Left cardiac atrium (tissue), 4 donors: ENCODE data around the gene MAFF. TPM values are rescaled to one million over a fixed set of nuclear protein-coding genes. Genes with fewer than 3 reads are reported as not detected.
"Not testable (repeated sequence)": the region's sequence is repeated elsewhere in the genome, so short reads cannot be mapped to it uniquely, and the experiment has no call there.

Experiments used
- ATAC-seq, 2 donors: fragments of 200-7000 bp; cut with Tn5 transposase; one replicate each; pipeline ENCODE4 v1.9.1; 2020; ENCODE audit warnings: mild to moderate bottlenecking in 2 of 2, moderate library complexity in 2 of 2
- DNase-seq: peaks from one replicate; pipeline ENCODE4 v3.0.0-alpha.2; 2020
- intact Hi-C, 2 donors: fragments of 100-400 bp; cut with DNase I; formaldehyde crosslinking; loops; one replicate each; pipeline versions ENCODE4 v1.14.1 to v1.15.1; 2022 to 2023
- long read RNA-seq: library from polyadenylated mRNA; unstranded; transcript quantifications from one replicate; pipeline ENCODE4 v2.0.0, GENCODE V29; 2021
- total RNA-seq, 2 donors: library from RNA; stranded (reverse); fragmentation: NEBNext Ultra II Directional; extraction: Animal tissue kit (Norgen Biotek cat#: 25700); gene quantifications; one replicate each; pipeline ENCODE4 v1.2.1, GENCODE V29; 2021
- donor health status: DM: no; HTN: yes; CAD: no.
- donor health status: DM: no; HTN: yes; CAD: no; lungs with severe emphysema.
- donor health status: DM: yes; HTN: yes; CAD: no.
- donor health status: Dilated cardiomyopathy.

MAFF gene
- total RNA-seq, result 10 to 100 TPM in 1 of 2 donors, 1 to 10 TPM in 1; 9.4 to 27.8 TPM
- long read RNA-seq, transcript MAFF-201 (3 exons, 2,490 nt), result major isoform, 86 of 100 reads
- long read RNA-seq, partial matches to known transcripts, result 9 of 100 reads
- long read RNA-seq, other reads (novel, unspliced or antisense), result 4 of 100 reads

DNA sequence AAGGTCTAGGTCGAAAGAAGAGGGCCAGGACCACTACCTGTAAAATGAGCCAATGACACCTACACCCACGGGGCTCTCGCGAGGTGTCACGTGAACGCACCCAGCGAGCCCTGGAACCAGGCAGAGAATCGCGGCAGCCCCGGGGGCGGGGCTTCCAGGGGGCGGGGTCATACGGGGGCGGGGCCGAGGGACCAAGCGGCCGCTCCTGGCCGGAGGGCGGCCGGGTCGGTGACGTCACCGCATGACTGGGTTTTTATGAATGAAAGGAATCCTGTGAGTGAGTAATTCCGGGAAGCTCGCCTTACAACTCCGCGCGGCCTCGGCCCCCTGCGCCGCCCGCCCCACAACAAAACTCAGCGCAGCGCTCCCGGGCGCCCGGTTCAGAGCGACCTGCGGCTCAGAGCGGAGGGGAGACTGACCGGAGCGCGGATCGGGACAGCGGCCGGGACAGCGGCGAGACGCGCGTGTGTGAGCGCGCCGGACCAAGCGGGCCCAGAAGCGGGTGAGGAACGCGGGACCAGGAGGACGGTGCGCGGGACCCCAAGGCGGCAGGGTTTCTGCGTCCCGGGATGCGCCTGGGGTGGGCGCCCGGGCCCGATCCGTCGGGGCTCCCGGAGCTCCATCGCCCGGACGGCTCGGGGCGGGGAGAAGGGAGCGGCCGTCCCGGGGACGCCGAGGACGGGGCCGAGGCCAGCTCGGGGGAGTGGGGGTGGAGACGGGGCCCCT is at the start of gene MAFF:
Gene MAFF (plus strand): TSS at position 284 of the 726 bp plus-strand sequence. CDS start 11,860 bp downstream, outside the sequence.
- DNase-seq, result peak; percentile 98
- intact Hi-C loops, result loop anchor here in 1 of 2 donors (10.0 kb wide), 1 partner anchor 87 kb away; the partner anchor contains the start of gene BAIAP2L2
- ATAC-seq, result peak; percentile 83 to 85

- no peak for ATAC-seq
- DNase-seq, result no peak
- intact Hi-C loops, result no loop called here
Observed at GRCh38 chr22:38153821-38154562, 47.8 kb upstream of the MAFF start.

GRCh38 chr22:38154563-38154915 is 47.3 kb upstream of the MAFF start:
- DNase-seq, ATAC-seq, intact Hi-C loops: not testable (repeated sequence)

GRCh38 chr22:38155703-38156102 is 46.1 kb upstream of the MAFF start:
- intact Hi-C loops, result no loop called here
- DNase-seq, result no peak
- ATAC-seq, result no peak

DNA sequence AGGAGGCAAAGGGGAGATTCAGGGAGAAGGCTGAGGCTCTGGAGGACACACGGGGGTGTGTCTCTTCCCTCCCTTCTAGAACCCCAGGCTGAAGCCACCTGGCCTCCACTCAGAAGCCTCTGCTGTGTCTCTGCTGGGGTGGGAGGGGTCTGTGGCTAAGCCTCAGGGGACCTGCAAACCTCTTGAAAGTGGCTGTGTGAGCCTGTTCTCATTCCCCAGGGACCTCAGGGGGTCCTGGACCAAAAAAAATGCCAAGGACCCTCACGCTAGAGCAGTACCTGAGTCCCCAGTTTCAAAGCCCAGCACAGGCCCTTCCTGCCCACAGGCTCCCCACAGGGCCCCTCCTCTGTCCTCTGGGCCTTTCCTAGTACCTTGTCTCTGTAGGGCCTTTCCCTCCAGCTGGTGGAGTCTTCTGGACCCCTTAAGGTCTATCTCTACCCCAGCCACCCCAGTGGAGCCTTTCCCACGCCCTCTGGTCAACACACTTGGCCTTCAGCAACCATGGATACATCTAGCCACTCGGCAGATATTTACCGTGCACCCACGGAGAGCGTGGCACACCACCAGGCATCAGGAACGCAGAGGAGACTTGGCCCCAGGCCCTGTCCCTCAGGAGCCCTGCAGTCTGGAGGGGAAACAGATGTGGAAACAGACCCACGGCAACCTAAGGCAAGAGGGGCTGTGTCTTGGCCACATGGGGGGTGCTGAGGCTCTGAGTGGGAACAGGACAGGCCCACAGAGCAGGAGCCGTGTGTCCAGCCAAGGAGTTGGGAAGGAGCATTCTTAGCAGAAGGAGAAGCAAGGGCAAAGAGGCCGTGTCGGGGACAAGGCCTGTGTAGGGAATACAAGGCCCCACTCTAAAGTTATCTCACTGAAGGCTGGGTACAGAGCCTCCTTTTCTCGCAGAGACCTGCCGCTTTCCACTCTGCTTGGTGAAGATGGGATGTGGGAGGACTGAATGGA is 38.6 kb upstream of the MAFF start:
- DNase-seq (no peak), ATAC-seq (peak in 1 of 2 donors; percentile 4)
- intact Hi-C loops, result loop anchor here (10.0 kb wide), 1 partner anchor 48 kb away; the partner anchor contains the start of gene BAIAP2L2 (in 2 of the 2)

- intact Hi-C loops, result loop anchor here (10.0 kb wide), 1 partner anchor 49 kb away; the partner anchor contains the start of gene BAIAP2L2 (in 2 of the 2)
- ATAC-seq, result peak in 1 of 2 donors; percentile 66
- no peak for DNase-seq
Observed at GRCh38 chr22:38163844-38164550, 37.8 kb upstream of the MAFF start.

GRCh38 chr22:38164551-38164918 is 37.3 kb upstream of the MAFF start:
- DNase-seq (no peak), ATAC-seq (no peak)
- intact Hi-C loops, result loop anchor here (10.0 kb wide), 1 partner anchor 50 kb away; the partner anchor contains the start of gene BAIAP2L2 (in 2 of the 2)

DNA sequence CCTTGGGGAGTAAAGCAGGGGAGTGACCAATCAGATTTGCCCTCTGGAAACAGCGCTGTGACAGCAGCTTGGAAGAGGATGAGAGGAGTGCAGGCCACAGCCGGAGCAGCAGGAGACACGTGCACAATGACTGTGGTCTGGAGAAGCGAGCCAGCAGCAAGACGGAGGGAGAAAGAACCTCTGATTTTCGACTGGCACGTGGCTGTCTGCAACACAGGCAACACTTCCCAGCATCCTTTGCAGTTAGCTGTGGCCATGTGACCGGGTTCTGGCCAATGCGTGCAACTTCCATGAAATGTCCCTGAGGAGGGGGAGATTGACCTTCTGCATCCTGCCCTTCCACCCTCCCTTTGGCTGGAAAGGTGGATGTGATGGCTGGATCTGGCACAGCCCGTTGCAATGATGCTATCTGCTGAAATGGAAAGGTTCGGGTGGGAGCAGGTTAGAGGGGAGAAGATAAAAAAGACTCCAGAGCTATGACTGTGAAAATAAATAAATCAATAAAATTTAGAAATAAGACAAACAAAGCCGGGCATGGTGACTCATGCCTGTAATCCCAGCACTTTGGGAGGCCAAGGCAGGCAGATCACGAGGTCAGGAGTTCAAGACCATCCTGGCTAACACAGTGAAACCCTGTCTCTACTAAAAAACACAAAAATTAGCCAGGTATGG is 35.7 kb upstream of the MAFF start:
- DNase-seq (no peak), ATAC-seq (no peak)
- intact Hi-C loops, result loop anchor here (10.0 kb wide), 1 partner anchor 51 kb away; the partner anchor contains the start of gene BAIAP2L2 (in 2 of the 2)

DNA sequence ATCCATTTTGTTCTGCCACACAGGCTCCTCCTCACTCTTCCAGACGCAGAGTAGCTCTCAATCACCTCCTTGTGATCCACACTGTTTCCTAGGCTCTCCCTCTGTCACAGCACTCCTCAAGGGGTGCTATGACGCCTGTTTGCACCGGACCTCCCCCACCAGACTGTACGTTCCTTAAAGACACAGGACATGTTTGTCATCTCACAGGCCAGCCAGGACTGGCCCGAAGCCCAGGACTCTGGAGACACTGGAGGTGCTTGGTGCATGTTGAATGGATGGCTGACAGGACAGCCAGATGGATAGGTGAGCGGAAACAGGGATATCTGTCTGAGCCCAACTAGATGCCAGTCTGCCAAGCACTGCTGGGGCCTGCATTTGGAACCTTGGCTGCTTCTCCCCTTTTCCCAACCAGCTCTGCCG is 33.8 kb upstream of the MAFF start:
- peak; percentile 73 for DNase-seq
- peak; percentile 53 to 64 for ATAC-seq
- intact Hi-C loops, result loop anchor here (10.0 kb wide), 1 partner anchor 53 kb away; the partner anchor contains the start of gene BAIAP2L2 (in 2 of the 2)

- ATAC-seq (no peak), DNase-seq (no peak)
- intact Hi-C loops, result loop anchor here (10.0 kb wide), 1 partner anchor 54 kb away; the partner anchor contains the start of gene BAIAP2L2 (in 2 of the 2)
Observed at GRCh38 chr22:38169116-38169515, 32.7 kb upstream of the MAFF start.

DNA sequence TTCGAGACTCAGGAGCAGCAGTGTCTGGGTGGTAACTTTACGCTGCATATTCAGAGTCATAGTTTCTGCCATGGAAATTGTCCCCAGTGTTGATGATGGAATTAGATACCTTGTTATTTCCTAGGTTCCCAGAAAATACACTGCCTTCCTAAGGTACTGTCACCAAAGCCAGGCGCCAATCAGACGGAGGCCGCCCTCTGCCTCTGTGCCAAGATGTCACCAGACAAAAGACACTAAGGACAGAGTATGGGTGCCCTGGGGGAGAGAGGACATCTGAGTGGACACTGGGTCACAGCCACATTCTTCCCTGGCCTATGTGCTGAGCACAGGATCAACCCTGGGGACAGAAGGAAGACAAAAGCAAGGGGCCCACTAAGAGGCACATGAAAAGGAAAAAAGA is 31.3 kb upstream of the MAFF start:
- intact Hi-C loops, result no loop called here
- DNase-seq (no peak), ATAC-seq (no peak)

DNA sequence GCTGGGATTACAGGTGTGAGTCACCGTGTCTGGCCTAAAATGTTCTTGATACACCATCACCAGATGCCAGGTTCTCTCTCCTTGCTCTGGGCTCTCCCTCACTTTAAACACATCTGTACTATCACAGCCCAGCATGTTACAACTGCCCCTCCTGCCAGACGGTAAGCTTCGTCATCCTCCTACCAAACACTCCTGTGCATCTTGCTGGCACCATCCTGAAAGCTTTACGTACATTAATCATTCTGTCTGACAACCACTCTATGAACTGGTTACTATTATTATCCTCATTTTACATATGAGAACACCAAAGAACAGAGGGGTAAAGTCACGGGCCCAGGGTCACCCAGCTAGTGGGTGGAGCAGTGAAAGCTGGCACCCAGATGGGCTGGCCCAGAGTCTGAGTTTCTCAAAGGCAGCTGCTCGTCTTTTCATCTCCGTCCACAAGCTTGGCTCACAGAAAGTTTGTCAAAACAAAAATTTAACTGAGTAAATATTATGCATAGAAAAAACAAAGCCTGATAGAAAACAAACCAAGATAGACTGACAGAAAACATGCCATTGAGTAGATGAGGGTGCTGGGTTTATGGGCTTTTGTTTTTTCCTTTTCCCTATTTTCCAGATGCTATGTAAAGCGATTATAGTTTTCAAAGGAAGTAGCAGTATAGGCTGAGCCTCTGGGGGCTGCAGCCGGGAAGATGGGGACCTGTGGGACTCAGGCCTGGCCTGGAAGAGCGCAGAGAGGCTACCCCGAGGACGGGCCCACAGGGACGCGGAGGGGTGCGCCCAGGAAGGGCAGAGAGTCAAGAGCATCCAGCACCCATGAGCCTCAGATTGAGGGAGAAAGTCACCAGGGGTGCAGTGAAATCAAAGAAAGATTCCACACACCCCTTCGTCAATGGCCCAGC is 29.6 kb upstream of the MAFF start:
- intact Hi-C loops, result no loop called here
- ATAC-seq (peak in 1 of 2 donors; percentile 10), DNase-seq (no peak)

GRCh38 chr22:38172832-38173640 is 28.8 kb upstream of the MAFF start:
- DNase-seq (peak; percentile 91), ATAC-seq (peak; percentile 66 to 75)
- intact Hi-C loops, result no loop called here

DNA sequence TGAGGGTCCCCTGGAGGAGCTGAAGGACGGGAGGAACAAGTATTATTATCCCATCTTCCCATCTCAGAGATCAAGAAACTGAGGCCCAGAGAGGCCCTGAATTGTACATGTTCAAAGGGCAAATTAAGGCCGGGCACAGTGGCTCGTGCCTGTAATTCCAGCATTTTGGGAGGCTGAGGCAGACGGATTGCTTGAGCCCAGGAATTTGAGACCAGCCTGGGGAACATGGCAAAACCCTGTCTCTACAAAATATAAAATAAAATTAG is 28.2 kb upstream of the MAFF start:
- intact Hi-C loops, result no loop called here
- ATAC-seq (no peak), DNase-seq (no peak)

DNA sequence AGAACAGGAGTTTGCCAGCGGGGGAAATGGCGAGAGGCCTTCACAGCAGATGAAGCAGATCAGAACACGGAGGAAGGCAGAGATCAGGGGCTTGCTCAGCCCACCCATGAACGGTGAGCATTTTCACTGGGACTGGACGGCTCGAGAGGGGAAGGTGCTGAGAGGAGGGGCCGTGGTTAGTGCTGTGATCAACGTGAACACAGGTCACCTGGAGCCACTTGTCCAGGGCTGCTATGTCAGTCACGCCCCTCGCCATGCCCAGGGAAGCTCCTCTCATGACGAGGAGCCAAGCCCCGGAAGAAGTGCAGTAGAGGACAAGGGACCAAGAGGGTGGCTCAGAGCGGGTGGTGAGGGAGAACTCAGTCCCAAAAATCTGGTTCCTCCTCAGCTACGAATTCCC is 27.2 kb upstream of the MAFF start:
- ATAC-seq (no peak), DNase-seq (no peak)
- intact Hi-C loops, result no loop called here
